Hematopoietic multipotent progenitor cell treated with erythropoietin and hydrocortisone succinate and interleukin-3 and kit ligand, for 6 days (in vitro differentiated cells): Measurements from ENCODE around the gene AFDN.

Experiments
- DNase-seq: peaks from one replicate; pipeline ENCODE4 v3.0.0-alpha.2; 2015

AFDN gene

GRCh38 chr6:167921831-167922230 is 95.1 kb downstream of the AFDN start:
- no peak for DNase-seq

- DNase-seq, result no peak
These were observed 98.3 kb downstream of the AFDN start for GRCh38 chr6:167925026-167925425.

GRCh38 chr6:167927246-167927645 is 100.5 kb downstream of the AFDN start:
- no peak for DNase-seq

GRCh38 chr6:167928111-167928510 is 101.4 kb downstream of the AFDN start:
- DNase-seq, result no peak

GRCh38 chr6:167930295-167930694 is 103.6 kb downstream of the AFDN start:
- no peak for DNase-seq

GRCh38 chr6:167932468-167933276 is 106.0 kb downstream of the AFDN start:
- no peak for DNase-seq

GRCh38 chr6:167933290-167933689 is 106.6 kb downstream of the AFDN start:
- DNase-seq, result no peak

GRCh38 chr6:167933847-167934246 is 107.1 kb downstream of the AFDN start:
- DNase-seq, result no peak

- no peak for DNase-seq
These were observed 107.7 kb downstream of the AFDN start for GRCh38 chr6:167934426-167934864.

- DNase-seq, result no peak
These were observed 109.3 kb downstream of the AFDN start for GRCh38 chr6:167936051-167936450.

- no peak for DNase-seq
These were observed 110.6 kb downstream of the AFDN start for GRCh38 chr6:167937301-167937700.

GRCh38 chr6:167937948-167938911 is 111.5 kb downstream of the AFDN start:
- peak; percentile 25 for DNase-seq

- no peak for DNase-seq
These were observed 115.1 kb downstream of the AFDN start for GRCh38 chr6:167941822-167942221.

- DNase-seq, result no peak
These were observed 117.4 kb downstream of the AFDN start for GRCh38 chr6:167944130-167944529.

- DNase-seq, result no peak
These were observed 119.3 kb downstream of the AFDN start for GRCh38 chr6:167946007-167946406.

- DNase-seq, result no peak
These were observed 119.9 kb downstream of the AFDN start for GRCh38 chr6:167946604-167947003.

GRCh38 chr6:167947716-167948115 is 121.0 kb downstream of the AFDN start:
- DNase-seq, result no peak

- no peak for DNase-seq
These were observed 122.0 kb downstream of the AFDN start for GRCh38 chr6:167948716-167949115.

GRCh38 chr6:167949121-167949684 is 122.5 kb downstream of the AFDN start:
- DNase-seq, result no peak

- DNase-seq, result no peak
These were observed 125.2 kb downstream of the AFDN start for GRCh38 chr6:167951781-167952511.

GRCh38 chr6:167952512-167952859 is 125.8 kb downstream of the AFDN start:
- DNase-seq, result no peak

- DNase-seq, result no peak
These were observed 126.8 kb downstream of the AFDN start for GRCh38 chr6:167953551-167953950.

- no peak for DNase-seq
These were observed 127.4 kb downstream of the AFDN start for GRCh38 chr6:167954151-167954550.
